CD4-positive, alpha-beta T cell treated with Interleukin-17A for 1 hour (primary cell): ENCODE data around the gene PTPRCAP.
A peak's percentile ranks its signal among the peaks of the same experiment; 100 is the strongest.

Experiments
- DNase-seq: peaks from one replicate; pipeline ENCODE4 v3.0.0-alpha.2; 2020

The PTPRCAP gene

GRCh38 chr11:67395555-67396258 lies 41.8 kb downstream of the PTPRCAP start:
- DNase-seq = no peak

GRCh38 chr11:67393990-67394389 lies 43.5 kb downstream of the PTPRCAP start:
- no peak for DNase-seq

GRCh38 chr11:67393437-67393836 lies 44.0 kb downstream of the PTPRCAP start:
- DNase-seq = no peak

GRCh38 chr11:67392183-67392715 lies 45.2 kb downstream of the PTPRCAP start:
- no peak for DNase-seq

GRCh38 chr11:67391304-67392182 lies 45.9 kb downstream of the PTPRCAP start, which contains the start of gene RAD9A:
Gene RAD9A, plus strand, starts transcription at chr11:67391986. Its CDS starts 59 bp downstream, at chr11:67392045.
- peak; percentile 91 for DNase-seq

GRCh38 chr11:67390947-67391303 lies 46.6 kb downstream of the PTPRCAP start:
- DNase-seq = no peak

GRCh38 chr11:67389477-67389876 lies 48.0 kb downstream of the PTPRCAP start:
- DNase-seq = peak; percentile 69

GRCh38 chr11:67387518-67387917 lies 50.0 kb downstream of the PTPRCAP start:
- no peak for DNase-seq

- no peak for DNase-seq
Measured at GRCh38 chr11:67387069-67387468, 50.4 kb downstream of the PTPRCAP start.
